Panc1 (cell line): Measurements from ENCODE around the gene AP2B1. TPM values are rescaled to one million over a fixed set of nuclear protein-coding genes. Genes with fewer than 3 reads are reported as not detected.

ENCODE experiments used
- ATAC-seq: fragments of 200-7000 bp; cut with Tn5 transposase; 2 replicates; pipeline ENCODE4 v1.9.1; 2020; ENCODE audit warnings: mild to moderate bottlenecking, moderate library complexity
- BruUV-seq: library from RNA; stranded (reverse); fragments of 400-500 nt; replicated peaks from 2 replicates; lab custom pipeline; 2021; lab: Mats Ljungman, UMichigan
- CTCF ChIA-PET: fragments of 300-600 bp; sonication (Branson Sonifier 250); formaldehyde crosslinking; loops from one replicate; lab custom pipeline; 2022; ENCODE audit warnings: antibody characterized with exemption; lab: Charles Lee
- POLR2A ChIA-PET: fragments of 300-600 bp; sonication (Branson Sonifier 250); formaldehyde crosslinking; loops from one replicate; lab custom pipeline; 2022; ENCODE audit warnings: antibody characterized with exemption; lab: Charles Lee
- DNase-seq: peaks from one replicate; pipeline ENCODE4 v3.0.0-alpha.2; 2010; ENCODE audit warnings: low read depth, low spot score
- H3K27ac ChIP-seq: 2 replicates; pipeline ENCODE4 v1.5.1; 2011; ENCODE audit warnings: mild to moderate bottlenecking, low read length, inconsistent platforms
- H3K27me3 ChIP-seq: fragments of 200-500 bp; sonication (Bioruptor generic); 2 replicates; pipeline ENCODE4 v1.6.0; 2014; ENCODE audit warnings: low read length, inconsistent platforms; ENCODE audit not compliant: control insufficient read depth, insufficient read depth
- H3K36me3 ChIP-seq: fragments of 200-500 bp; sonication (Bioruptor generic); 2 replicates; pipeline ENCODE4 v1.5.1; 2014; ENCODE audit warnings: inconsistent platforms, mild to moderate bottlenecking, low read length, moderate library complexity; ENCODE audit not compliant: control insufficient read depth, insufficient read depth
- H3K4me1 ChIP-seq: 2 replicates; pipeline ENCODE4 v1.5.1; 2011; ENCODE audit warnings: inconsistent platforms, mild to moderate bottlenecking, low read length, moderate library complexity; ENCODE audit not compliant: control insufficient read depth, insufficient read depth
- H3K4me3 ChIP-seq, 2 experiments: 2 replicates each; pipeline ENCODE4 v1.5.1; 2011 to 2012; ENCODE audit warnings: low read depth in 2 of 2, low read length in 2 of 2, mild to moderate bottlenecking in 2 of 2, inconsistent platforms in 1 of 2, moderate library complexity in 1 of 2
- H3K9me3 ChIP-seq: fragments of 200-500 bp; sonication (Bioruptor generic); 2 replicates; pipeline ENCODE4 v1.5.1; 2014; ENCODE audit warnings: low read depth, mild to moderate bottlenecking, inconsistent platforms, low read length, moderate library complexity; ENCODE audit not compliant: control insufficient read depth, insufficient read depth
- POLR2AphosphoS5 ChIP-seq: IDR thresholded peaks from 2 replicates; pipeline ENCODE4 v1.6.1; 2012; ENCODE audit warnings: mild to moderate bottlenecking, low read depth, low read length, moderate library complexity
- SIN3A ChIP-seq: IDR thresholded peaks from 2 replicates; pipeline ENCODE4 v1.6.1; 2012; ENCODE audit warnings: low read depth, mild to moderate bottlenecking, low read length, moderate library complexity, borderline replicate concordance; ENCODE audit not compliant: insufficient read depth
- TCF7L2 ChIP-seq: IDR thresholded peaks from 2 replicates; pipeline ENCODE4 v1.6.1; 2011; ENCODE audit warnings: mild to moderate bottlenecking, low read depth, low read length, inconsistent platforms
- in situ Hi-C: cut with HindIII; loops from 2 replicates; pipeline ENCODE4 v1.10.0; 2016; ENCODE audit warnings: low sequenced_read_pairs, low pct_unique_long_range_greater_than_20kb
- intact Hi-C: fragments of 100-400 bp; cut with micrococcal nuclease; formaldehyde crosslinking; loops from one replicate; pipeline ENCODE4 v1.10.0; 2022; ENCODE audit not compliant: unreplicated experiment
- total RNA-seq: library from RNA; stranded (reverse); gene quantifications from one replicate; pipeline ENCODE4 v1.2.1, GENCODE V29; 2021; ENCODE audit not compliant: unreplicated experiment
- TF ChIP-seq, protein P1 (sequence below), 2 experiments: IDR thresholded peaks; 2 replicates each; pipeline ENCODE4 v1.6.1; 2011 to 2012; ENCODE audit warnings: low read depth in 2 of 2, control low read depth in 1 of 2, low read length in 1 of 2, mild to moderate bottlenecking in 1 of 2, moderate library complexity in 1 of 2; ENCODE audit not compliant: insufficient read depth in 1 of 2
- TF ChIP-seq, protein P2 (sequence below): fragments of 450-650 bp; IDR thresholded peaks from 2 replicates; pipeline ENCODE4 v1.5.1; 2017; ENCODE audit warnings: mild to moderate bottlenecking

Gene AP2B1
- total RNA-seq, 1 experiment from 2014 or later: 446 TPM

- in situ Hi-C loops (loop anchor here (25.0 kb wide), 2 partner anchors 234 to 359 kb away; partner anchors contain the start of gene SLC35G3), intact Hi-C loops (no loop called here)
- BruUV-seq: no TSS peak
- ATAC-seq: no peak
- Histone ChIP-seq H3K4me3 (no peak overlapping the region), H3K36me3 (no peaks in the 10 kb centered on the region), H3K4me1 (no peaks in the 10 kb centered on the region), H3K27ac (no peak overlapping the region), H3K9me3 (no peaks in the 10 kb centered on the region), H3K27me3 (peaks cover 16% of the 10 kb centered on the region)
- CTCF ChIA-PET: no interaction called here
- DNase-seq: no peak
- POLR2A ChIA-PET: no interaction called here
- TF ChIP-seq TCF7L2 (no peak), SIN3A (no peak), POLR2AphosphoS5 (no peak)
- TF ChIP-seq, protein P1, sequence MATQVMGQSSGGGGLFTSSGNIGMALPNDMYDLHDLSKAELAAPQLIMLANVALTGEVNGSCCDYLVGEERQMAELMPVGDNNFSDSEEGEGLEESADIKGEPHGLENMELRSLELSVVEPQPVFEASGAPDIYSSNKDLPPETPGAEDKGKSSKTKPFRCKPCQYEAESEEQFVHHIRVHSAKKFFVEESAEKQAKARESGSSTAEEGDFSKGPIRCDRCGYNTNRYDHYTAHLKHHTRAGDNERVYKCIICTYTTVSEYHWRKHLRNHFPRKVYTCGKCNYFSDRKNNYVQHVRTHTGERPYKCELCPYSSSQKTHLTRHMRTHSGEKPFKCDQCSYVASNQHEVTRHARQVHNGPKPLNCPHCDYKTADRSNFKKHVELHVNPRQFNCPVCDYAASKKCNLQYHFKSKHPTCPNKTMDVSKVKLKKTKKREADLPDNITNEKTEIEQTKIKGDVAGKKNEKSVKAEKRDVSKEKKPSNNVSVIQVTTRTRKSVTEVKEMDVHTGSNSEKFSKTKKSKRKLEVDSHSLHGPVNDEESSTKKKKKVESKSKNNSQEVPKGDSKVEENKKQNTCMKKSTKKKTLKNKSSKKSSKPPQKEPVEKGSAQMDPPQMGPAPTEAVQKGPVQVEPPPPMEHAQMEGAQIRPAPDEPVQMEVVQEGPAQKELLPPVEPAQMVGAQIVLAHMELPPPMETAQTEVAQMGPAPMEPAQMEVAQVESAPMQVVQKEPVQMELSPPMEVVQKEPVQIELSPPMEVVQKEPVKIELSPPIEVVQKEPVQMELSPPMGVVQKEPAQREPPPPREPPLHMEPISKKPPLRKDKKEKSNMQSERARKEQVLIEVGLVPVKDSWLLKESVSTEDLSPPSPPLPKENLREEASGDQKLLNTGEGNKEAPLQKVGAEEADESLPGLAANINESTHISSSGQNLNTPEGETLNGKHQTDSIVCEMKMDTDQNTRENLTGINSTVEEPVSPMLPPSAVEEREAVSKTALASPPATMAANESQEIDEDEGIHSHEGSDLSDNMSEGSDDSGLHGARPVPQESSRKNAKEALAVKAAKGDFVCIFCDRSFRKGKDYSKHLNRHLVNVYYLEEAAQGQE (IDR thresholded peaks at IDR 0.05; ENCODE audit: insufficient read depth in 1 of 2, low read depth in 2 of 2, low read length in 1 of 2): no peak
- TF ChIP-seq, protein P2, sequence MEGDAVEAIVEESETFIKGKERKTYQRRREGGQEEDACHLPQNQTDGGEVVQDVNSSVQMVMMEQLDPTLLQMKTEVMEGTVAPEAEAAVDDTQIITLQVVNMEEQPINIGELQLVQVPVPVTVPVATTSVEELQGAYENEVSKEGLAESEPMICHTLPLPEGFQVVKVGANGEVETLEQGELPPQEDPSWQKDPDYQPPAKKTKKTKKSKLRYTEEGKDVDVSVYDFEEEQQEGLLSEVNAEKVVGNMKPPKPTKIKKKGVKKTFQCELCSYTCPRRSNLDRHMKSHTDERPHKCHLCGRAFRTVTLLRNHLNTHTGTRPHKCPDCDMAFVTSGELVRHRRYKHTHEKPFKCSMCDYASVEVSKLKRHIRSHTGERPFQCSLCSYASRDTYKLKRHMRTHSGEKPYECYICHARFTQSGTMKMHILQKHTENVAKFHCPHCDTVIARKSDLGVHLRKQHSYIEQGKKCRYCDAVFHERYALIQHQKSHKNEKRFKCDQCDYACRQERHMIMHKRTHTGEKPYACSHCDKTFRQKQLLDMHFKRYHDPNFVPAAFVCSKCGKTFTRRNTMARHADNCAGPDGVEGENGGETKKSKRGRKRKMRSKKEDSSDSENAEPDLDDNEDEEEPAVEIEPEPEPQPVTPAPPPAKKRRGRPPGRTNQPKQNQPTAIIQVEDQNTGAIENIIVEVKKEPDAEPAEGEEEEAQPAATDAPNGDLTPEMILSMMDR: no peak
These were observed 40.6 kb upstream of the AP2B1 start for GRCh38 chr17:35546487-35546886.

DNA sequence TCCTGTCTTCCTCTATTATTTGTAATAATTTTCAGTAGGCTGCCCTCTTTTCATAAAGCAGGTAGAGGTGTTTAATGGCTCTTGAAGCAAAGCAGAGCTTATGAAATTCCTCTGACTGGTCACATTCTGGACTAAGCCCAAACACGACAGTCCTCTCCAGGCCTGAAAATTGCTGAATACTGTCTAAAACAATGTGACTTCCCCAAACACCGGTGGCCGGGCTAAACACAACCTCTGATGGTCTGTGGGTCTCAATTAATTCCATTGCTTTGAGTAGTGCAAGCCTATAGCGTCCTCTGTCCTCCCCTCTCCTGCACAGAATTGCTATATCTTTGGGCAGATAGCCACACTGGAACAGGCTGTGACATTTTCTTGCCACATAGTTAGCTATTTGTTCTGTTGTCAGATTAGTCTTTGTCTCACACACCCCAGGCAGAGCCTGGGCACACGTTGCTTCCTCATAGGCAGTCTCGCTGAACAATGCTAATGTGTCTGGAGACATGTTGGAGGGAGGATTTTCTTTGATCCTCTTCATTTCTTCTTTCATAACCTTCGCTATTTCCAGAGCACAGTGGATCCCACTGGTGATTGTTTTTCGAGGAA, 38.8 kb upstream of the AP2B1 start:
- no peak overlapping the region for H3K27ac ChIP-seq
- BruUV-seq: no TSS peak
- ATAC-seq: no peak

More for the DNA sequence above, 38.8 kb upstream of the AP2B1 start:
- in situ Hi-C loops: loop anchor here (25.0 kb wide), 2 partner anchors 236 to 361 kb away; partner anchors contain the start of gene SLC35G3
- Histone ChIP-seq H3K4me3 (no peak overlapping the region), H3K36me3 (no peaks in the 10 kb centered on the region), H3K9me3 (no peaks in the 10 kb centered on the region), H3K27me3 (peaks cover 16% of the 10 kb centered on the region), H3K4me1 (no peaks in the 10 kb centered on the region)
- DNase-seq: no peak
- ChIA-PET CTCF (no interaction called here), POLR2A (no interaction called here)
- TF ChIP-seq SIN3A: no peak
- TF ChIP-seq, protein P2: no peak
- no peak for TF ChIP-seq POLR2AphosphoS5
- TF ChIP-seq, protein P1 (IDR thresholded peaks at IDR 0.05; ENCODE audit: insufficient read depth in 1 of 2, low read depth in 2 of 2, low read length in 1 of 2): no peak
- no peak for TF ChIP-seq TCF7L2
- intact Hi-C loops: no loop called here
